GM21390 (cell line): ENCODE data around the gene C2.

Experiments
- ATAC-seq: cut with Tn5 transposase; IDR thresholded peaks from one replicate; pipeline ENCODE4 v1.9.1; 2021; ENCODE audit not compliant: unreplicated experiment

The C2 gene

GRCh38 chr6:31927242-31927862 is at the start of gene C2:
Gene C2 (plus strand): TSS chr6:31927717. CDS start chr6:31927753, 36 bp downstream.
- no peak for ATAC-seq

DNA sequence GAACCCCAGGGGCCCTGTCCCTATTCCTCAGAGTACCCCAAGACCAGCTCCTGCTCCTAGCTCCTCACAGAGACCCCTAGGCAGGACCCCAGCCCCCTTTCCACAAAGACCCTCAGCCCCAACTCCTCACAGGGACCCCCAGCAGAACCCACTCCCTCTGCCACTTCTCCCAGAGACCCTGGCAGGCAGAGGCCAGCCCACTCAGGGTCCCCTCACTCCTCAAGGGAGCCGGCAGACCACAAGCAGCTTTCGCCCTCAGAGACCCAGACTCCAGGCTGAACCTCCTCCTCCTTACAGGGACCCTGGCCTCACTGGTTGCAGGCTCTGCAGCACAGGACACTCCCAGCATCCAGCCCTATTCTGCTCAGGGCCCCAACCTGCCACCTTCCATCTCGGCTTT is 49.3 kb upstream of the C2 start:
- no peak for ATAC-seq

GRCh38 chr6:31878726-31879125 is 48.8 kb upstream of the C2 start, which contains the start of gene SLC44A4:
Gene SLC44A4 (minus strand): TSS chr6:31878997. CDS start chr6:31878980, 17 bp downstream.
- no peak for ATAC-seq

DNA sequence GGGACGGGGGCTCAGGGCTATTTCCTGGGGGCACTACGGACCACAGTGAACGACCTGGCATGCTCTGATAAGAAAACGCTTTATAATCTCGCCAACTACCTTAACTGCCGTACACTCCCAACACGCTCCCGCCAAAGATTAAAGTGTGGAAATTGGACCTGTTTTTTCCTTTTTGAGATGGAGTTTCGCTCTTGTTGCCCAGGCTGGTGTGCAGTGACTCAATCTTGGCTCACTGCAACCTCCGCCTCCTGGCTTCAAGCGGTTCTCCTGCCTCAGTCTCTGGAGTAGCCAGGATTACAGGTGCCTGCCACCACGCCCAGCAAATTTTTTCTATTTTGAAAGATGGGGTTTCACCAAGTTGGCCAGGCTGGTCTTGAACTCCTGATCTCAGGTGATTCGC is 48.4 kb upstream of the C2 start:
- ATAC-seq, result no peak

DNA sequence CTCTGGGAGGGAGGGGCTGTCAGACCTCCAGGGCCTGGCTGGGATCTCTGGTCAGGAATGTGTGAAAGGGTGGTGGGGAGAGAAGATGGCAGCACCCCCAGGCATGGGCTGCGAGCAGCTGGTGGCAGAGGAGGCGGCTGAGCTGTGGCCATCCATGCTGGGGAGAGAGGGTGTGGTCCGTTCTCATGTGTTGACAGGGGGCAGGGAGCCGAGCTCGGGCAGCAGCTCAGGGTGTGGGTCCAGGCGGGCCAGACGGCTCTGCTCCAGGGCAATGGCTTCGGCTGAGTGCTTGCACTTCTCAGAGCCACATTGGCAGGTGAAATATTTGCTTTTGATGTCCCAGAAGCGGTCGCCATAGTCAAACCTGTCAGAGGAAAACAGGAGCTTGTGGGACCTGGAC is 47.6 kb upstream of the C2 start:
- no peak for ATAC-seq

DNA sequence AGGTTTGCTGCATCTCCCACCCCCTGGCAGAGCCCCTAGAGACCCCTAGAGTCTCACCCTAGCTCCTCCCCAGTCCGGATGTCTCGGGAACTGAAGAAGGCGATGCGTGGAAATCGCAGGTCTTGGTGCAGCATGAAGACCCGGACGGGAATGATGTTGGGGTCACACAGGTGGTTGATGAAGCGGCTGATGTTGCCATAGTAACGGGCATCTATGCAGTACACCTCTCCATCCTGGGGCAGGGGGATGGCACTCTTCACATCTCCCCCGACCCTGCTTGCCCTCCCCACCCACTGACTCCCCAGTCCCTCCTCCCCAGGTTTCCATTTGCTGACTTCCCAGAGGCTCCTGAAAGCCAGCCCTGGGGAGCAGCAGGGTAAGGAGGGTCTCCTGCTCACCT is 46.9 kb upstream of the C2 start:
- ATAC-seq, result no peak

DNA sequence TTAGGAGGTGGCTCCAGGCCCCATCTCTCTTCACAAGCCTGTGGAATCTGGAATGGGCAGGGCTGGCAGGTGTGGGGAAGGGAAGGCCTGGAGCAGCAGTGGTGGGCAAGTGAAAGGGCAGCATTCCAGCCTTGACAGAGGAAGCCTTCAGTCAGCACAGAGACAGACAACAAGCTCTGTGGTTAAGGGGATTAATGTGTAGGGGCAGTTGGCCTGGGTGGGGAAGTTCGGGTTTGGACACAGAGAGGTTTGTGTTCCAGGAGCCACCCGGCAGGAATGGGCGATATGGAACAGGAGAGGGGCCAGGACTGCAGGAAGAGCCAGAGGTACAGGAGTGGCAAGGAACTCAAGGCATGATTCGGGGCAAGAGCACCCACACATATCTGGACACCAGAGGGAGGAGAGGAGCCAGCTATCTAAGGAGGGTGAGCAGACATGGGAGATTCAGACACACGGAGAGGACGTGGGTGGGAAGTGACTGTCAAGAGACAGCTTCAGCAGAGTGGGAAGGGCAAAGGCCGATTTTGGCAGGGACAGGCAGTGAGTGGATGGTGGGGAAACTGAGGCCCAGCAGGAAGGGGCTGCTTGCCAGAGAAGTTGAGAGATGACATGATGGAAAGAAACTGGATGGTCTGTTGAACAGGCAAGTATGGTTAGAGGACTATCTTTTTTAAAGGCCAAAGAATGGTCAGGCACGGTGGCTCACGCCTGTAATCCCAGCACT is 46.2 kb upstream of the C2 start:
- ATAC-seq, result no peak

- ATAC-seq, result no peak
These were observed 45.2 kb upstream of the C2 start for GRCh38 chr6:31882344-31882743.

- no peak for ATAC-seq
These were observed 43.8 kb upstream of the C2 start for GRCh38 chr6:31883676-31884075.

DNA sequence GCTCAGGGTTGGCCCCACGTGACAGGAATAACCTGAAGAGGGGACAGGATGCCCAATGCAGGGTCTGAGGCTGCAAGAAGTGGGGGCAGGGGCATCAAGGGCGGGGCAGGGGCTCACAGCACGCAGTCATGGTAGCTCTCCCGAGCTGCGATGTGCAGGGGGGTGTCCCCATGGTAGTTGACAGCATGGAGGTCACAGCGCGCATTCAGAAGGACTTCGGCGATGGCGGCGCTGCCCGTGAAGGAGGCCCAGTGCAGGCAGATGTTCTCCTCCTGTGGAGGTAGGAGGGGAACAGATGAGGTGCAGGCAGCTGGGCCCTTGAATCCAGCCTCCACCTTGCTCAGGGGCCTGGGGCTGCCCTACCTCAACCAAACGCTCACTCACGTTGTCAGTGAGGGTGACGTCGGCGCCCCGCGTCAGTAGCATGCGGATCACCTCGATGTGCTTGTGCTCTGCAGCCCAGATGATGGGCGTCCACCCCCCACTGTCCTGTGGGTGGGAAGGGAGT is 42.9 kb upstream of the C2 start:
- ATAC-seq, result no peak

DNA sequence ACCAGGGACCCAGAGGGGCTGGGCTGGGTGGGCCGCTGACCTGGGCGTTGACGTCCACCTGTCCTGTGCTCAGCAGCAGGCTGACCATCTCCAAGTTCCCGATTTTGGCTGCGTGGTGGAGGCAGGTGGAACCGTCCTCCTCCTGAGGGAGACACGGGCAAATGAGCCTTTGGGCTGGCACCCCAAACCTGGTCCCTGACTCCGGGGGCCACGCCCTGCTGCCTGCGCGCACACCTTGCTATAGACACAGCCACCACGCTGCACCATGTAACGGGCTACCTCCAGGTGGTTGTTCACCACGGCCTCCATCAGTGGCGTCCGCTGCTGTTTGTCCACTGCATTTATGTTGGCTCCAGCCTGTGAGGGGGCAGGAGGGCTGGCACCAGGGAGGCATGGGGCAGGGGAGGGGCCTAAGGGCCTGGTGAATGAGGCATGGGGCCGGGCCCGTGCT is 41.0 kb upstream of the C2 start:
- ATAC-seq, result no peak

GRCh38 chr6:31887173-31888007 is 40.1 kb upstream of the C2 start:
- ATAC-seq, result no peak

DNA sequence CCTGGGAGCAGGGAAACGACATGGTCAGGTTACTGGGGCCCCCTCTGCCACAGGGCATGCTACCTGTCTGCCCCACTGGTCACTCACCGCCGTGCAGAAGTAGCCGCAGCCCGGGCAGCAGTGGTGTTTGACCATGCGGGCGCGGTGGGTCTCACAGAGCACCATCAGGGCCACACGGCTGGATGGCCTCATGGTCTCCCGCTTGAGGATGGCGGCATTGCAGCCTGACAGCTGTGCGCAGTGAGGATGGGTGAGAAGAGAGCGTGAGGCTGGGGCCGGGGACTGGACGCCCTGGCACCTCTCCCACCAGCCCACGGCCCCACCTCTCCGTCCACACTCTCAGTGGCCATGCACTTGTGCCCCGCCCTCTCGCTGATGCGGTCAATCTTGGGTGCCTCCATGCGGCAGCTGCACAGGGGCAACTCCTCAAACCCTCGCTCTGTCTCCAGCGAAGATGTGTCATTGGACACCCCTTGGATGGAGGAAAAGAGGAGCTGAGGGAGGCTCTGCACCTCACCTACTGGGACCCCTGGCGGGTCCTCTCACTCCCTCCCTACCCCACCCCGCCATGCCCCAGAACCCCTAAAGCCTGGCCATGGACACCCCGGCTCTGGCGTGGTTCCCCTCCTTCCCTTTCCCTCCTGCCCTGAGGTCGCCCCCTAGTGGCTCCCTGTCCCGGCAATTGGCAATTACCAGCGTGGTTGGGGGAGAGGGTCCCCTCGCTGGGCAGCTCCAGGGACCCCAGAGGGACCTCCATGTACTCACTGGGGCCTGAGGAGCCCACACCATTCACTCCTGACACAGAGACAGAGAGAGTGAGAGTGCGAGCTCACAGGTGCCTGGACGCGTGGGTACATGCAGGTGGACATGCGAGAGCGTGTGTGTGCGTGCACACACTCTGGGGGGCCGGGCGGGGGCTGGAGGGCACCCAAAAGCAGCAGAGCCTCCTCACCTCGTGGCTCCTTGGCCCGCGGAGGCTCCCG is 39.0 kb upstream of the C2 start:
- ATAC-seq, result no peak

DNA sequence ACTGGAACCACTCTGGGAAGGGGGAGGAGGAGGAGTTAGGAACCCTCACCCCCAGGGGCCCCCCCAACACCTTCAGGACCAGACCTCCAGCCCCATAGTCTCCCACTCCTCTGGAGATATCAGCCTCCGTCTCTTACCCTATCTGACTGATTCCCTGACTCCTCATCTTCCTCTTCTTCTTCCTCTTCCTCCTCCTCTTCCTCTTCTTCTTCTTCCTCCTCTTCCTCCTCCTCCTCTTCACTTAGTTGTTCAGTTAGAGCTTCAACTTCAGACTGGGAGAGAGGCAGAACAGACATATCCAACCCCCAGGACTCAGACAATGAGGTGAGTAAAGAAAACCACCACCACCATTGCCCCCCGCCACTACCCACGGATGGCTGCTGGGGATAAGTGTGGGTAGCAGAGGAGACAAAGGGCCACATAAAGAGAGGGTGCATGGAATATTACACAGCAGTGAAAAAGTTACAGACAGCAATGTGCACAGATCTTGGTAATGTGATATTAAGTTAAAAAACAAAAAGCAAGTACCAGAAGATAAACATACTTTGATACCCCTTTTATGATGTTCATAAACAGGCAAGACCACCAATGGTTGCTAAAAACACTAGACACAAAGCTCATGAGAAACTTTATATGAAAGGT is 38.1 kb upstream of the C2 start:
- no peak for ATAC-seq

DNA sequence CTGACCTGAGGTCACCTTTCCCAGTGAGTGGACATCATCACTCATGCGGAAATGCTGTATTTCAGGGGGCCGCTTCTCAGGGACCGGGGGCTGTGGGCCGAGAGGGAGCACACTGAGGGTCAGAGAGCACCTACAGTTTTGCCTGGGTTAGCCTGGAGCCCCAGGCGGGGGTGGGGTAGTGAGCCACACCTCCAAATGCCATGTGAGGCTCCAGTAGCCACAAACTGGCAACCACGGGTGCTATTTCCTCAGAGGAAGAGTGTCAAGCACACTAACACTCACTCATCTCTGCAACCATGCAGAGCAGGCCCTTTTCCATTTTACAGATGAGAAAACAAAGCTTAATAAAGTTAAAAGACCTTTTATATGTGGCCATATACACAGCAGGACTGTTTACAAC is 34.7 kb upstream of the C2 start:
- no peak for ATAC-seq

DNA sequence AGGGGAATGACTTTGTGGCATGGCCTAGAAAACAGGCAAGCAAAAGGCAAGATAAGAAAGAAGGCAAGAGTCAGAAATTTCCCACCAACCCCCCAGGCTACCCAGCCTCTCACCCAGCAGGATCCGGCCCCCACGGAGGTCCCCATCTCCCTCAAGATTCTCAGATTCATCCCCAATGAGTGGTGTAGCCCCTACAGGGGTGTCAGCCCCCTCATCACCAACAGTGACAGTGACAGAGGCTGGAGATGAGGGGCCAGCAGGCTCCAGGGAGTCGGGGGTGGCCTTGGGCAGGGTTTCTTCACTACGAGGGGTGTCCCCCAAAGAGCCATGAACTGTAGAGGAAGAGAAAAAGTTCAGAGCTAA is 31.0 kb upstream of the C2 start:
- no peak for ATAC-seq

DNA sequence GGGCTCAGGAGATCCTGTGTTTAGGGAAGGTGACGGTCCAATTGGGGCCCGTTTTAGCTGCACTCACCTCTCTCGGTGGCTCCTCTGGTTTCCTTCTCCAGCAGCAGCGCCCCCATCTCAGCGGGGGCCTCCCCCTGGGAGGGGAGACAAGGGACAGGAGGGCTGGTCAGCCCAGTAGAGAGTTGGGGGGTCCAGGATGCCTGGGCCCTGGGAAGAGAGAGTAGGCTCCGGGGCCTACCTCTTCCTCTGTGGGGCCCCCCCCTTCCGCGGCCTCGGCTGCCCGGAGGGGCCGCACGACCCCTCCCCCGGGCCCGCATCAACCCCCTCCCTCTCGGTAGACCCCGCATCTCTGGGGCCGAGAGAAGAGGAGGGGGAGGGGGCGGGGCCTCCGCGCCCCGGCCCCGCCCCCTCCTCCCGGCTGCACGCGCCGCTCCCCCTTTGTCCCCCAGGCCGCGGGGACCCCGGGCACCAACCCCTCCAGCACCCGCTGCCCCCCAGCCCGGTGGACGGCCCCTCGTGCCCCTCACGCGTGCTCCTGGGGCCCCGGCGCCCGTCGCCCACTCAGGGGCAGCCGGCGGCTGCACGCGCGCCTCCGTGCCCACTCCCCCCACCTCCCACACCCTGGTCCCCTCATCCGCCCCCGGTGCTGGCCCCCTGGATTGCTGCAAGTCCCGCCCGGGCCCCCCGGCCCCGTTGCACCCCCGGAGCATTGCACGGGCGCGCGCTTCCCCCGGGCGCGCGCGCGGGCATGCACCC is 30.5 kb upstream of the C2 start:
- ATAC-seq, result no peak

GRCh38 chr6:31897612-31898382 is 29.7 kb upstream of the C2 start, which contains the start of gene EHMT2:
Gene EHMT2 (minus strand): TSS chr6:31897698. CDS start chr6:31897677, 21 bp downstream.
- ATAC-seq, result peak; percentile 59
